CD14-positive monocyte (primary cell): Measurements from ENCODE around the gene TTC19. TPM values are rescaled to one million over a fixed set of nuclear protein-coding genes. Genes with fewer than 3 reads are reported as not detected.

Source experiments
- DNase-seq, 3 donors: peaks; one replicate each; pipeline ENCODE4 v3.0.0-alpha.2; 2011 to 2022
- H2AFZ ChIP-seq: 2 replicates; pipeline ENCODE4 v1.6.0; 2012; ENCODE audit warnings: mild to moderate bottlenecking, low read depth, low read length, inconsistent platforms; ENCODE audit not compliant: insufficient read depth, poor library complexity, severe bottlenecking
- H3K27ac ChIP-seq, 2 donors: 1 replicate in 1 of 2; 2 replicates in 1 of 2; pipeline ENCODE4 v1.5.1; 2012 to 2013; ENCODE audit warnings: low read length in 2 of 2, control low read depth in 1 of 2, inconsistent platforms in 1 of 2, low read depth in 1 of 2, mild to moderate bottlenecking in 1 of 2
- H3K27me3 ChIP-seq, 2 donors: one replicate each; pipeline versions ENCODE4 v1.6.0 to v1.6.1; 2011 to 2013; ENCODE audit warnings: low read length in 2 of 2; ENCODE audit not compliant: control insufficient read depth in 2 of 2, insufficient read depth in 2 of 2
- H3K36me3 ChIP-seq, 2 donors: replicated peaks in 1 of 2; 1 replicate in 1 of 2; 2 replicates in 1 of 2; pipeline versions ENCODE4 v1.5.1 to v1.6.1; 2012 to 2013; ENCODE audit warnings: low read length in 2 of 2, control low read depth in 1 of 2, inconsistent platforms in 1 of 2, mild to moderate bottlenecking in 1 of 2; ENCODE audit not compliant: insufficient read depth in 2 of 2, control insufficient read depth in 1 of 2
- H3K4me1 ChIP-seq, 2 donors: 1 replicate in 1 of 2; 2 replicates in 1 of 2; pipeline versions ENCODE4 v1.5.1 to v1.6.1; 2012 to 2013; ENCODE audit warnings: low read length in 2 of 2, control low read depth in 1 of 2, inconsistent platforms in 1 of 2, mild to moderate bottlenecking in 1 of 2, moderate library complexity in 1 of 2; ENCODE audit not compliant: insufficient read depth in 2 of 2, control insufficient read depth in 1 of 2
- H3K4me2 ChIP-seq: replicated peaks from 2 replicates; pipeline ENCODE3; 2012; ENCODE audit warnings: low read length, moderate library complexity, mild to moderate bottlenecking; ENCODE audit not compliant: poor library complexity, severe bottlenecking; ENCODE audit errors: extremely low read depth
- H3K4me3 ChIP-seq, 3 experiments: fragments of 200-600 bp in 1 of 3; sonication (generic) in 1 of 3; replicated peaks in 1 of 3; 1 replicate in 2 of 3; 2 replicates in 1 of 3; pipeline ENCODE4 v1.5.1; 2011 to 2013; ENCODE audit warnings: low read length in 3 of 3, mild to moderate bottlenecking in 3 of 3, control low read depth in 2 of 3, low read depth in 2 of 3, inconsistent platforms in 1 of 3, moderate library complexity in 1 of 3
- H3K79me2 ChIP-seq: 2 replicates; pipeline ENCODE4 v1.6.0; 2012; ENCODE audit warnings: mild to moderate bottlenecking, control low read depth, inconsistent platforms, low read length, moderate library complexity; ENCODE audit not compliant: insufficient read depth
- H3K9ac ChIP-seq: 2 replicates; pipeline ENCODE4 v1.6.0; 2017; ENCODE audit warnings: low read length, mild to moderate bottlenecking; ENCODE audit not compliant: insufficient read depth, poor library complexity, severe bottlenecking
- H3K9me3 ChIP-seq, 2 donors: replicated peaks in 1 of 2; 1 replicate in 1 of 2; 2 replicates in 1 of 2; pipeline versions ENCODE4 v1.5.1 to v1.6.1; 2012 to 2013; ENCODE audit warnings: low read length in 2 of 2, control low read depth in 1 of 2; ENCODE audit not compliant: control insufficient read depth in 1 of 2, insufficient read depth in 1 of 2
- H4K20me1 ChIP-seq: 2 replicates; pipeline ENCODE4 v1.6.0; 2012; ENCODE audit warnings: mild to moderate bottlenecking, low read length, control low read depth, moderate library complexity; ENCODE audit not compliant: insufficient read depth
- H3K27ac Mint-ChIP-seq, 7 donors: one replicate each; pipeline ENCODE4 v1.8.0; 2020; ENCODE audit warnings: mild to moderate bottlenecking in 7 of 7, mixed read lengths in 7 of 7, moderate library complexity in 6 of 7, inconsistent platforms in 2 of 7
- H3K27me3 Mint-ChIP-seq, 3 donors: one replicate each; pipeline ENCODE4 v1.8.0; 2021 to 2022; ENCODE audit warnings: low read depth in 3 of 3, mild to moderate bottlenecking in 3 of 3, mixed read lengths in 3 of 3, moderate library complexity in 3 of 3, inconsistent platforms in 1 of 3
- H3K36me3 Mint-ChIP-seq, 2 donors: one replicate each; pipeline ENCODE4 v1.8.0; 2020; ENCODE audit warnings: mixed read lengths in 2 of 2, inconsistent platforms in 1 of 2, mild to moderate bottlenecking in 1 of 2
- H3K4me1 Mint-ChIP-seq: one replicate; pipeline ENCODE4 v1.8.0; 2020; ENCODE audit warnings: mild to moderate bottlenecking, mixed read lengths
- H3K4me3 Mint-ChIP-seq, 2 donors: one replicate each; pipeline ENCODE4 v1.8.0; 2020; ENCODE audit warnings: mild to moderate bottlenecking in 2 of 2, mixed read lengths in 2 of 2, moderate library complexity in 1 of 2
- H3K9me3 Mint-ChIP-seq, 7 donors: one replicate each; pipeline ENCODE4 v1.8.0; 2020 to 2022; ENCODE audit warnings: mixed read lengths in 7 of 7, mild to moderate bottlenecking in 6 of 7, moderate library complexity in 6 of 7, inconsistent platforms in 2 of 7
- WGBS: methylation state at CpG from one replicate; pipeline ENCODE4 v1.1.5; 2013; ENCODE audit warnings: missing lambda C conversion rate; ENCODE audit not compliant: insufficient coverage; 5-methylcytosine and 5-hydroxymethylcytosine counted together
- intact Hi-C, 2 donors: fragments of 100-400 bp; cut with micrococcal nuclease; formaldehyde crosslinking; loops; one replicate each; pipeline versions ENCODE4 v1.15.0 to v1.15.1; 2023
- polyA plus RNA-seq, 3 donors: library from polyadenylated mRNA; depleted of rRNA in 1 of 3; unstranded in 2 of 3; stranded (reverse) in 1 of 3; fragments of 300-500 nt in 2 of 3; fragments of >200 nt in 1 of 3; fragmentation: Illumina TruSeq in 2 of 3; gene quantifications; 1 replicate in 2 of 3; 2 replicates in 1 of 3; pipeline ENCODE4 v1.2.3, GENCODE V29; 2012 to 2021
- TF ChIP-seq, protein P1 (sequence below): fragments of 200-600 bp; IDR thresholded peaks from one replicate; pipeline ENCODE4 v1.8.0; 2022; ENCODE audit warnings: antibody characterized with exemption, mild to moderate bottlenecking

Gene TTC19
- polyA plus RNA-seq, 3 donors = 7.6 to 22.2 (median 20.6) TPM

DNA sequence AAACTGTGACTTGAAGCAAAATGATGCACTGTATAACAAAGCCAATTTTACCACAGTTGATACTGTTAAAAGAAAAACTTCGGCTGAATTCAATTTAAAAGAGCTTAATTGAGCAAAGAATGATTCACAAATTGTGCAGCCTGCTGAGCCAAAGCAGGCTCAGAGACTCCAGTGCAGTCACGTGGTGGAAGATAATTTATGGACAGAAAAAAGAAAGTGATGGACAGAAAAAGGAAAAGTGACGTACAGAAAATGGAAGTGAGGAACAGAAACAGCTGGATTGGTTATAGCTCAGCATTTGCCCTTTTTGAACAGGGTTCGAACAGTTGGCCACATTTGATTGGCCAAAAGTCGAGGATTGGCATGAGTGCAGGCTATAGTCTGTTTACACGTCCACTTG, 25.8 kb upstream of the TTC19 start:
- Histone ChIP-seq H3K9me3 (no peaks in the 10 kb centered on the region), H3K4me1 (peaks cover 14% of the 10 kb centered on the region in 2 donors), H3K4me2 (no peak overlapping the region), H3K27ac (no peak overlapping the region), H3K4me3 (no peak overlapping the region), H3K27me3 (no peaks in the 10 kb centered on the region), H3K9ac (no peak overlapping the region), H3K36me3 (peaks cover 36 to 49% of the 10 kb centered on the region in 2 donors), H2AFZ (no peak overlapping the region), H4K20me1 (no peaks in the 10 kb centered on the region), H3K79me2 (peaks cover 1% of the 10 kb centered on the region)
- peak overlapping the region in 2 of 7 donors; percentile 47 to 54 for H3K27ac Mint-ChIP-seq
- TF ChIP-seq, protein P1, sequence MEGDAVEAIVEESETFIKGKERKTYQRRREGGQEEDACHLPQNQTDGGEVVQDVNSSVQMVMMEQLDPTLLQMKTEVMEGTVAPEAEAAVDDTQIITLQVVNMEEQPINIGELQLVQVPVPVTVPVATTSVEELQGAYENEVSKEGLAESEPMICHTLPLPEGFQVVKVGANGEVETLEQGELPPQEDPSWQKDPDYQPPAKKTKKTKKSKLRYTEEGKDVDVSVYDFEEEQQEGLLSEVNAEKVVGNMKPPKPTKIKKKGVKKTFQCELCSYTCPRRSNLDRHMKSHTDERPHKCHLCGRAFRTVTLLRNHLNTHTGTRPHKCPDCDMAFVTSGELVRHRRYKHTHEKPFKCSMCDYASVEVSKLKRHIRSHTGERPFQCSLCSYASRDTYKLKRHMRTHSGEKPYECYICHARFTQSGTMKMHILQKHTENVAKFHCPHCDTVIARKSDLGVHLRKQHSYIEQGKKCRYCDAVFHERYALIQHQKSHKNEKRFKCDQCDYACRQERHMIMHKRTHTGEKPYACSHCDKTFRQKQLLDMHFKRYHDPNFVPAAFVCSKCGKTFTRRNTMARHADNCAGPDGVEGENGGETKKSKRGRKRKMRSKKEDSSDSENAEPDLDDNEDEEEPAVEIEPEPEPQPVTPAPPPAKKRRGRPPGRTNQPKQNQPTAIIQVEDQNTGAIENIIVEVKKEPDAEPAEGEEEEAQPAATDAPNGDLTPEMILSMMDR = no peak
- no peak overlapping the region for H3K4me3 Mint-ChIP-seq
- peaks cover 48 to 58% of the 10 kb centered on the region in 2 donors for H3K36me3 Mint-ChIP-seq
- no peak for DNase-seq
- intact Hi-C loops = no loop called here
- H3K27me3 Mint-ChIP-seq = peaks cover 0 to 5% (median 0%) of the 10 kb centered on the region in 3 donors
- 47% methylated on average over 2 of the region's 6 CpGs for WGBS
- H3K9me3 Mint-ChIP-seq = no peaks in the 10 kb centered on the region
- H3K4me1 Mint-ChIP-seq = peaks cover 20% of the 10 kb centered on the region

DNA sequence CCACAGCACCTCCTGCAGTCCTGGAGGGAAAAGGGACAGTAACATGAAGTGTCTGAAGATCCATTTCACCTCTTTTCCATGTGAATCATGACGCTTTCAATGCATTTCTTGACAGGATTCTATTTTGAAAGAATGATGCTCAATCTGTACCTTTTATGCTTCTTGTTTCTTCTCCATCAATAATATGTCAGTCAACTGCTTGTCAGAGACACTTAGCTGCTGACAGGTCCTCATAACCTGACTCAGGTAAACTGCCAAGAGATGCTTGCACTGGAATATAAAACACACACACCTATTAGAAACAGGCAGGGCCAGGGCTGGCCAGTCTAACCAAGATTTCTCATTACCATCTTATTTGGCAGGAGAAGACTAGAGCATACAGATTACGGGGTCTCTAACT, 21.7 kb upstream of the TTC19 start:
- TF ChIP-seq, protein P1 = no peak
- Mint-ChIP-seq H3K4me1 (peaks cover 19% of the 10 kb centered on the region), H3K27ac (no peak overlapping the region), H3K27me3 (no peaks in the 10 kb centered on the region), H3K9me3 (no peaks in the 10 kb centered on the region), H3K36me3 (peaks cover 66 to 68% of the 10 kb centered on the region in 2 donors), H3K4me3 (no peak overlapping the region)
- peaks cover 11% of the 10 kb centered on the region for H4K20me1 ChIP-seq
- no peak overlapping the region for H2AFZ ChIP-seq
- intact Hi-C loops = no loop called here
- peaks cover 46 to 72% of the 10 kb centered on the region in 2 donors for H3K36me3 ChIP-seq
- no peaks in the 10 kb centered on the region for H3K27me3 ChIP-seq
- H3K9me3 ChIP-seq = no peaks in the 10 kb centered on the region
- H3K9ac ChIP-seq = no peak overlapping the region
- 100% methylated on average over 1 of the region's 2 CpGs for WGBS
- H3K79me2 ChIP-seq = no peaks in the 10 kb centered on the region
- DNase-seq = no peak
- H3K4me2 ChIP-seq = no peak overlapping the region
- H3K4me1 ChIP-seq = peaks cover 20 to 22% of the 10 kb centered on the region in 2 donors
- no peak overlapping the region for H3K4me3 ChIP-seq
- H3K27ac ChIP-seq = no peak overlapping the region
